ENCODE data around the gene PTGS1.

DNA sequence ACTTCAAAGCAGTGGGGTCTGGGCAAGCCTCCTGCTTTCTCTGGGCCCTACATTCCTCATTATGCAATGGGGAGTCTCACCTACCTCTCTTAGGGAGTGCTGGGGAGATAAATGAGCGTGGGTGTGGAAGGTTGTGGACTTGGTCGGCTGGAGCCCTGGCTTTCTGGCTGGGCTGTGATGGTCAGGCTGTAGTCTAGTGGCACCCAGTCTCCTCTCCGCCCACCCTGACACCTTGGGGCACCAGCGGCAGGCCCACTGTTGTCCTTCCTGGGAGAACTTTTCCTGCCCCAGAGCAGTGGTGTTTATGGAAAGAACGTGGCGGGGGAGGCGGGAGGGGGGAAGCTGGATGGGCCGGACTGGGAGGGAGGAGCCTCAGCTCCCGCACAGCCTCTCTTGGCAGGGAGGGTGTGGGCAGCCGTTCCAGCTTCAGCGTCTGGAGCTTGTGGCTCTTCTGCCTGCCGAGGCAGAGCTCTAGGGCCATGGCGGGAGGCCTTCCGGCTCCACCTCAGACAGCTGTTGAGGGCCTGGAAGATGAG is 4.1 kb downstream of the PTGS1 start:
- TF ChIP-seq EZH2 (IDR thresholded peaks at IDR 0.05; ENCODE audit: insufficient read depth, low read length): no peak
- TF ChIP-seq, protein P1, sequence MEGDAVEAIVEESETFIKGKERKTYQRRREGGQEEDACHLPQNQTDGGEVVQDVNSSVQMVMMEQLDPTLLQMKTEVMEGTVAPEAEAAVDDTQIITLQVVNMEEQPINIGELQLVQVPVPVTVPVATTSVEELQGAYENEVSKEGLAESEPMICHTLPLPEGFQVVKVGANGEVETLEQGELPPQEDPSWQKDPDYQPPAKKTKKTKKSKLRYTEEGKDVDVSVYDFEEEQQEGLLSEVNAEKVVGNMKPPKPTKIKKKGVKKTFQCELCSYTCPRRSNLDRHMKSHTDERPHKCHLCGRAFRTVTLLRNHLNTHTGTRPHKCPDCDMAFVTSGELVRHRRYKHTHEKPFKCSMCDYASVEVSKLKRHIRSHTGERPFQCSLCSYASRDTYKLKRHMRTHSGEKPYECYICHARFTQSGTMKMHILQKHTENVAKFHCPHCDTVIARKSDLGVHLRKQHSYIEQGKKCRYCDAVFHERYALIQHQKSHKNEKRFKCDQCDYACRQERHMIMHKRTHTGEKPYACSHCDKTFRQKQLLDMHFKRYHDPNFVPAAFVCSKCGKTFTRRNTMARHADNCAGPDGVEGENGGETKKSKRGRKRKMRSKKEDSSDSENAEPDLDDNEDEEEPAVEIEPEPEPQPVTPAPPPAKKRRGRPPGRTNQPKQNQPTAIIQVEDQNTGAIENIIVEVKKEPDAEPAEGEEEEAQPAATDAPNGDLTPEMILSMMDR (IDR thresholded peaks at IDR 0.05; ENCODE audit: insufficient read depth, low read depth, low read length): no peak

Data from astrocyte (in vitro differentiated cells and primary cell).